HUES64 (cell line): ENCODE results near the gene DCTPP1.

Experiments
- H3K27ac ChIP-seq: 2 replicates; pipeline ENCODE4 v1.7.0; 2013; ENCODE audit warnings: low read depth, low read length, inconsistent platforms
- H3K27me3 ChIP-seq: 2 replicates; pipeline ENCODE4 v1.6.1; 2013; ENCODE audit warnings: mild to moderate bottlenecking, low read length; ENCODE audit not compliant: insufficient read depth
- H3K36me3 ChIP-seq: 2 replicates; pipeline ENCODE4 v1.6.1; 2013; ENCODE audit warnings: mild to moderate bottlenecking, low read length; ENCODE audit not compliant: insufficient read depth
- H3K4me1 ChIP-seq: 2 replicates; pipeline ENCODE4 v1.6.1; 2013; ENCODE audit warnings: mild to moderate bottlenecking, low read length, moderate library complexity; ENCODE audit not compliant: insufficient read depth
- H3K4me3 ChIP-seq: 2 replicates; pipeline ENCODE4 v1.5.1; 2013; ENCODE audit warnings: mild to moderate bottlenecking, low read length, moderate library complexity
- H3K9ac ChIP-seq: 2 replicates; pipeline ENCODE4 v1.6.1; 2013; ENCODE audit warnings: mild to moderate bottlenecking, low read depth, low read length
- H3K9me3 ChIP-seq: 2 replicates; pipeline ENCODE4 v1.6.1; 2013; ENCODE audit warnings: low read depth, low read length; ENCODE audit not compliant: insufficient read depth
- WGBS: fragments of 150-250, 120-280 bp; methylation state at CpG from one replicate; pipeline ENCODE4 v1.1.7; 2013; ENCODE audit warnings: missing lambda C conversion rate; 5-methylcytosine and 5-hydroxymethylcytosine counted together

Gene DCTPP1

DNA sequence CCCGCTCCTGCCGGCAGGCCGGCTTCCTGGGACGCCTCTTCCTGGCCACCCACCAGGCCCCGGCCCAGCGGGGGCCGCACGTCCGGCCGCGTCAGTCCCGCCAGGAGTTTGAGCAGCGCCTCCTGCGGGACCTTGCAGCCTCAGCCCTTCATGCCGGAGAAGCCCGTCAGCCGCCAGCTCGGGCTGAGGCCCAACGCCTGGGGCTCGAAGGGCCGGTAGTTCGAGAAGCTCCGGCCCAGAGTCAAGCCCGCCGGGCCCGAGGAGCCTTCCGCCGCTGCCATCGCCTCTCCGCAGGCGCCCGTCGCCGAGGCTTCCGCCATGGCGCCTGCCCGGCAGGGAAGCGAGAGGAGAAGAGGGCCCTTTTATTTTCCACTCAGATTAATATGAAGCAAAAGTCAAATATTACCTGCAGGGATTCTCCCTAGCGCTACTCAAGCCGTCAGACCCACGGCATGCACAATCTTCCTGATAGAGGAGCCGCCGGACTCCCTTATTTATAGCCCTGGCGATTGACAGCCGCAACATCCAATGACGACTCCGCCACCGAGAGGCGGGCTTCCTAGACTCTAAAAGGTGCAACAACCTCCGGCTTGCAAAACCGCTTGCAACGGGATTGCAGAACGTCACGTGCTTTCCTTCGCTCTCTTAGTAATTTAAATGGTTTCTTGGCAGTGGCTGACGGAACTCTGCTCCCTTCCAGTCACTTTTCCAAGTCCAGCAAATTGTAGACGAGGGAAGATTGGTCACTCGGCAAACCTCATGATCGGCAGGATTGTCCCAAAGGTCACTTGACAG is 15.8 kb upstream of the DCTPP1 start, which contains the start of gene SEPHS2:
TSS of gene SEPHS2 (minus strand) at position 467 of the 795 bp plus-strand sequence. CDS start at position 320, 147 bp downstream.
- Histone ChIP-seq H3K9ac (peak within 1 kb of the TSS; percentile 83), H3K27ac (peak within 1 kb of the TSS; percentile 72; the same call in 1 of the 2 replicates), H3K9me3 (no peaks in the 10 kb centered on the region), H3K27me3 (no peaks in the 10 kb centered on the region), H3K4me3 (peak within 1 kb of the TSS; percentile 82), H3K4me1 (peaks cover 4% of the 10 kb centered on the region; the same call in 1 of the 2 replicates), H3K36me3 (peaks cover 8% of the 10 kb centered on the region; the same call in 1 of the 2 replicates)
- WGBS = 3% methylated on average over 59 of the region's 59 CpGs

DNA sequence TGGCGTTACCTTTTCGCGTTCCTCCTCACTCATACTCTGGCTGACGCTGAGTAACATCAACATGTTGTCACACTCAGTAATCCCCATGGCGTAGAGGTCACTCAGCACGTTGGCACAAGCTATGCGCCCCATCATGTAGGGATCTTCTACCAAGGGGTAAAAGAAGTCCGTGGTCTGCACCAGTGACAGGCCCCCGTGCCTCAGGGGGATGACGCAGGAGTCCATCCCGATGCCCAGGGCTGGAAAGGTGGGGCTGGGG is 15.2 kb upstream of the DCTPP1 start:
- peak overlapping the region; percentile 72; the same call in 1 of the 2 replicates for H3K27ac ChIP-seq
- H3K9me3 ChIP-seq = no peaks in the 10 kb centered on the region
- H3K4me1 ChIP-seq = peaks cover 4% of the 10 kb centered on the region; the same call in 1 of the 2 replicates
- H3K27me3 ChIP-seq = no peaks in the 10 kb centered on the region; the same call in 1 of the 2 replicates
- H3K9ac ChIP-seq = peak overlapping the region; percentile 83
- peaks cover 8% of the 10 kb centered on the region; the same call in 1 of the 2 replicates for H3K36me3 ChIP-seq
- WGBS = 38% methylated on average over 11 of the region's 11 CpGs
- H3K4me3 ChIP-seq = peak overlapping the region; percentile 82

DNA sequence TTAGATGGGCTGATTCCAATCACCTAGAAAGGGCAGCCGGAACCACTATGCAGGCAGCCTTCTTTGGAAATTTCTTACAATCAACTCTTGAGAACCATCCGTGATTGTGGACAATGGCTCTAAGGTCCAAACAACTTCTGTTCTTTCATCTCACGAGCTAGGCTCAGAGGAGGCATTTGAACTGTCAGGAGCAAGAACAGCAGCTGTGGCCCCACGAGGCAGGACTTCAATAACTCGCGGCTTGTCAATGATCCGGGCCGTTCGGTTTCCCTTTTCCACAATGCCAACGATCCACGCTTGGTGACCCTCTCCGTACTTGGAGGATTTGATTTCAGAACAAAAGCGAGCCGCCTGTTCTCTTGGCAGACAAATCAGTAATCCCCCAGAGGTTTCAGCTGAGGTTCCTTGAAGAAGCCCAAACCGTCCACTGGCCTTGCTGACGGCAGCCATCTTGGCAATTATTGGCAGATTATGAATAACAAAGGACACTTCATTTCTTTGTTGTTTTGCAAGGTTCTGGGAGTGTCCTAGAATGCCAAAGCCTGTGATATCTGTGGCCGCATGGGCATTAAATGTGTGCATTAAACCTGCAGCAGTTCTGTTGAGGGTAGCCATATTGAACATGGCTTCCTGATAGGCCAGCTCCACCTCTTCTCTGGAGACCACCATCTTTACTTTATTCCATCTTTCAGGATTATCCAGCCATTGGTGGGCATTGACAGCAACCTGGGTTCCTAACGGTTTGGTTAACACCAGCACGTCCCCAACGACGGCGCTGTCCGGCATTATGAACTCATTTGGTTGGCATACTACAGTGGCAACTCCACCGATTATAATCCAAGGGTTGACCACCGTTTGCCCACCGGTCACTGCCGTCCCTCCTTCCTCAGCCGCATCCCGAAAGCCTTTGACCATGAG is 14.7 kb upstream of the DCTPP1 start:
- Histone ChIP-seq H3K27me3 (no peaks in the 10 kb centered on the region; the same call in 1 of the 2 replicates), H3K27ac (no peak overlapping the region), H3K9ac (peak overlapping the region; percentile 83), H3K4me3 (peak overlapping the region; percentile 82), H3K4me1 (peaks cover 4% of the 10 kb centered on the region; the same call in 1 of the 2 replicates), H3K36me3 (peaks cover 8% of the 10 kb centered on the region; the same call in 1 of the 2 replicates), H3K9me3 (no peaks in the 10 kb centered on the region)
- 93% methylated on average over 29 of the region's 29 CpGs for WGBS

DNA sequence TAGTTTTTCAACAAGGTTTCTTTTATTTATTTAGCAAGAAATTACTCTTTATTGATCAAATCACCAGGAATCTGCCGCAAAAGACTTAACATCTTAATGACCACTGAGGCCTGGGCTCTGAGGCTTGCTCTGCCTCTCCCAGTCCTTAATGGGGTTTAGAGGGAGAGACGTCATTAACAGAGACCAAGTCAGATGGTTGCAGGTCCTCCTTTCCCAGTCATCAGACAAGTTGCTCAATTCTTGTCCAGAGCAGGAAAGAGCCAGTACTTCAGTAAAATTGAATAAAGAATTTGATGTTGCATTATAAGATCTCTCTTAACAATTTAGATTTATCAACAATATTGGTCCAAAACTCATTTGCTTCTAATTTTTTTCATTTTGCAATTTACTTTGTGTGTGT is 13.8 kb upstream of the DCTPP1 start:
- H3K4me1 ChIP-seq = peaks cover 4% of the 10 kb centered on the region; the same call in 1 of the 2 replicates
- no peak overlapping the region for H3K4me3 ChIP-seq
- no peak overlapping the region for H3K9ac ChIP-seq
- 96% methylated on average over 2 of the region's 2 CpGs for WGBS
- peaks cover 8% of the 10 kb centered on the region; the same call in 1 of the 2 replicates for H3K36me3 ChIP-seq
- H3K27me3 ChIP-seq = no peaks in the 10 kb centered on the region; the same call in 1 of the 2 replicates
- no peak overlapping the region for H3K27ac ChIP-seq
- H3K9me3 ChIP-seq = no peaks in the 10 kb centered on the region

DNA sequence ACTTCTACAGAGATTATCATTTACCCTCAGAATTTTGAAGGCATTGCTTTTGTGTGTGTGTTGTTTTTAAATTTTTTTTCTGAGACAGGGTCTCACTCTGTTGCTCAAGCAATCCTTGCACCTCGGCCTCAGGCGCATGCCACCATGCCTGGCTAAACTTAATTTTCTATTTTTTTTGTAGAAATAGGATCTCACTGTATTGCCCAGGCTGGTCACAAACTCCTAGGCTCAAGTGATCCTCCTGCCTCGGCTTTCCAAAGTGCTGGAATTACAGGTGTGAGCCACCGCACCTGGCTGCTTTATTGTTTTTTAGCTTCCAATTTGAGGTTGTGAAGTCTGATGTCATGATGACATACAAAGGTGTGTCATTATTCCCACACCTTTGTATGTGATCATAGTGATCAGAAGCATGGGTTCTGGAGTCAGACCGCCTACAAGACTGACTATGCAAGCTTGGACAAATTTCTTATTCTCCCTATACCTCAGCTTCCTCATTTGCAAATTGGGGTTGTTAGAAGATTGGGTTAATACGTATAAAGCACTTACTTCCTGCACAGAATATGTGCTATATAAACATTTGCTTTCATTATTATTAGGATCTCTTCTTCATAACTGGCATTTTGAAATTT is 10.0 kb upstream of the DCTPP1 start:
- peaks cover under 1% of the 10 kb centered on the region; the same call in 1 of the 2 replicates for H3K4me1 ChIP-seq
- WGBS = 92% methylated on average over 4 of the region's 6 CpGs

DNA sequence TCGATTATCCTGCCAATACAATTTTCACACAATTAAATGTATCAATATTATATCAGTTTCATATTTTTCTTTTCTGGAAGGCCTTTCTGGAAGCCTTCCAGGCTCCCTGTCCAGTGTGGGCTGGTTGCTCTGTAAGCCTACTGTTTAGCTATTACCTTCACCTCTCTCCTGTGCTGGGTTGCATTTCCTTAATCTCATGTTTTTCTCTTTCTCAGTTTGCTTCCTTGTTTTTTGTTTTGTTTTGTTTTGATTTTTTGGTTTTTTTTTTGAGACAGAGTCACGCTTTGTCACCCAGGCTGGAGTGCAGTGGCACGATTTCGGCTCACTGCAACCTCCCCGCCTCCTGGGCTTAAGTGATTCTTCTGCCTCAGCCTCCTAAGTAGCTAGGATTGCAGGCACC is 9.0 kb upstream of the DCTPP1 start:
- WGBS = 93% methylated on average over 5 of the region's 5 CpGs
- no peak overlapping the region for H3K9ac ChIP-seq

More for the DNA sequence above, 10.0 kb upstream of the DCTPP1 start:
- Histone ChIP-seq H3K27me3 (no peaks in the 10 kb centered on the region; the same call in 1 of the 2 replicates), H3K9me3 (no peaks in the 10 kb centered on the region), H3K9ac (no peak overlapping the region), H3K27ac (no peak overlapping the region), H3K4me3 (no peak overlapping the region), H3K36me3 (peaks cover 8% of the 10 kb centered on the region; the same call in 1 of the 2 replicates)

DNA sequence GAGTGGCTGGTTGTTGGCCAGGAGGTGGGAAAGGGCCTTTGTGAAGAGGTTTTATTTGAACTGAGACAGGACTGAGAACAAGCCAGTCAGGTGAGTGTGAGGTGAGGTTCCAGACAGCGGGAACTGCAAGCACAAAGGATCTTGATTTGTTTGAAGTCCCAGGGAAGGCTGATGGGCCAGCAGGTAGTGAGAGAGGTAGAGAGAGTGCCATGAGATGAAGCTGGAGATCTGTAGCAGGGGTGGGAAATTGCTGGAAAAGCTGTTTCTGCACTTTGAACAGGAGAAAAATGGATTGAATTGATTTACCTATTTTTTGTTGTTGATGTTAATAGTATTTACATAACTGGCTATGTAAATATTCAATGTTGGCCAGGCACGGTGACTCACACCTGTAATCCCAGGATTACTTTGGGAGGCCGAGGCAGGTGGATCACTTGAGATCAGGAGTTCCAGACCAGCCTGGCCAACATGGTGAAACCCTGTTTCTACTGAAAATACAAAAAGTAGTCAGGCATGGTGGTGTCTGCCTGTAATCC is 7.7 kb upstream of the DCTPP1 start:
- H3K9ac ChIP-seq = no peak overlapping the region
- no peak overlapping the region for H3K4me3 ChIP-seq
- H3K36me3 ChIP-seq = no peaks in the 10 kb centered on the region
- no peaks in the 10 kb centered on the region for H3K9me3 ChIP-seq
- H3K4me1 ChIP-seq = no peaks in the 10 kb centered on the region
- no peaks in the 10 kb centered on the region; the same call in 1 of the 2 replicates for H3K27me3 ChIP-seq
- no peak overlapping the region for H3K27ac ChIP-seq
- WGBS = 74% methylated on average over 3 of the region's 3 CpGs

More for the DNA sequence above, 9.0 kb upstream of the DCTPP1 start:
- H3K27ac ChIP-seq = no peak overlapping the region
- H3K36me3 ChIP-seq = peaks cover under 1% of the 10 kb centered on the region; the same call in 1 of the 2 replicates
- H3K27me3 ChIP-seq = no peaks in the 10 kb centered on the region; the same call in 1 of the 2 replicates
- H3K4me3 ChIP-seq = no peak overlapping the region
- H3K9me3 ChIP-seq = no peaks in the 10 kb centered on the region
- no peaks in the 10 kb centered on the region for H3K4me1 ChIP-seq

DNA sequence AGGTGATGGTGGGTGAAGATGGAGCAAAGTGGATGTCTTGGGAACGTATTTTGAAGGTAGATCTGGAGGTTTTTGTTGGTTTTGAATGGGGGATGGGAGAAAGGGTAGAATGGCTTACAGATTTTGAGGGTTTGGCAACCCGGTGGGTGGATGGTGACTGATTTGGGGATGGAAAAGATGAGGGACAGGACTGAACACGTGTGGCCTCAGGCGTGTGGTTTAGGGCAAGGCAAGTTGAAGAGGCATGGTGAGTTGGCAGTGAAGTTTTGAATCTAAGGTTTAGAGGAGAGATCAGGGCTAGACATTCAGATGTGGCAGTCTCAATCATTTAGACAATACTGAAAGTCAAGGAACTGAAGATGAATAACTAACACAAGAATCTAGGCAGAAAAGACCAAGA is 5.0 kb upstream of the DCTPP1 start:
- Histone ChIP-seq H3K4me1 (no peaks in the 10 kb centered on the region), H3K27me3 (no peaks in the 10 kb centered on the region), H3K9me3 (no peaks in the 10 kb centered on the region), H3K36me3 (no peaks in the 10 kb centered on the region), H3K4me3 (no peak overlapping the region), H3K27ac (no peak overlapping the region), H3K9ac (no peak overlapping the region)
- WGBS = 79% methylated on average over 4 of the region's 4 CpGs

- 51% methylated on average over 19 of the region's 19 CpGs for WGBS
- Histone ChIP-seq H3K27me3 (no peaks in the 10 kb centered on the region), H3K4me3 (peak overlapping the region; percentile 73), H3K4me1 (peaks cover 5% of the 10 kb centered on the region; the same call in 1 of the 2 replicates), H3K9me3 (no peaks in the 10 kb centered on the region), H3K27ac (no peak overlapping the region), H3K36me3 (peaks cover 17% of the 10 kb centered on the region), H3K9ac (peak overlapping the region; percentile 42; the same call in 1 of the 2 replicates)
Measured at GRCh38 chr16:30430428-30430970, 669 bp upstream of the DCTPP1 start.

DNA sequence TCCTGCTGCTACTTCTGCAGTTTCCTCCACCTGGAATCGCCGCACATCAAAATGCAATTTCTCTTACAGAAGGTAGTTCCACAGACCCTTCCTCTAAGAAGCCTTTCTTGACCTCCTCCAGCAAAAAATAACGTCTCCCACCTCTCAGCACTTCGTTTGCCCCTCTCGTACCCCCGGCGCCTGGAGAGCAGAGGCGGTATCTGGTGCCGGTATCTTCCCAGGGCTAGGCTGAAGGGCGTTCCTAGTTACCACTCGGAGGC is 482 bp downstream of the DCTPP1 start:
- WGBS = 2% methylated on average over 11 of the region's 11 CpGs
- no peak overlapping the region for H3K27ac ChIP-seq
- peak overlapping the region; percentile 73 for H3K4me3 ChIP-seq
- H3K27me3 ChIP-seq = no peaks in the 10 kb centered on the region
- peak overlapping the region; percentile 67 for H3K9ac ChIP-seq
- peaks cover 5% of the 10 kb centered on the region; the same call in 1 of the 2 replicates for H3K4me1 ChIP-seq
- H3K9me3 ChIP-seq = no peaks in the 10 kb centered on the region
- H3K36me3 ChIP-seq = peaks cover 22% of the 10 kb centered on the region
